Activated B cell treated with CpG ODN at 0.5 μM for 24 hours (primary cell): Measurements from ENCODE around the gene COL16A1. TPM values are rescaled to one million over a fixed set of nuclear protein-coding genes. Genes with fewer than 3 reads are reported as not detected.

Experiments
- ATAC-seq: fragments of 200-7000 bp; cut with Tn5 transposase; one replicate; pipeline ENCODE4 v1.10.0; 2021; ENCODE audit warnings: low read depth, mild to moderate bottlenecking, moderate library complexity
- CTCF ChIA-PET: fragments of 350-600 bp; sonication (Branson Sonifier 250); formaldehyde crosslinking; loops from one replicate; lab custom pipeline; 2021; ENCODE audit warnings: antibody characterized with exemption; lab: Charles Lee
- POLR2A ChIA-PET: fragments of 350-600 bp; sonication (Branson Sonifier 250); formaldehyde crosslinking; loops from one replicate; lab custom pipeline; 2021; ENCODE audit warnings: antibody characterized with exemption; lab: Charles Lee
- DNase-seq: peaks from one replicate; pipeline ENCODE4 v3.0.0; 2022
- H3K27ac Mint-ChIP-seq: one replicate; pipeline ENCODE4 v1.8.0; 2020; ENCODE audit warnings: mixed read lengths
- H3K27me3 Mint-ChIP-seq: one replicate; pipeline ENCODE4 v1.8.0; 2021; ENCODE audit warnings: mixed read lengths
- H3K36me3 Mint-ChIP-seq: one replicate; pipeline ENCODE4 v1.8.0; 2021; ENCODE audit warnings: low read depth, mixed read lengths
- H3K4me1 Mint-ChIP-seq: one replicate; pipeline ENCODE4 v1.8.0; 2021; ENCODE audit warnings: mixed read lengths
- H3K4me3 Mint-ChIP-seq: one replicate; pipeline ENCODE4 v1.8.0; 2020; ENCODE audit warnings: mild to moderate bottlenecking, mixed read lengths
- H3K9me3 Mint-ChIP-seq: one replicate; pipeline ENCODE4 v1.8.0; 2020; ENCODE audit warnings: mixed read lengths
- intact Hi-C: fragments of 100-400 bp; cut with micrococcal nuclease; formaldehyde crosslinking; loops from one replicate; pipeline ENCODE4 v1.15.1; 2024
- total RNA-seq: library from RNA; stranded (reverse); gene quantifications from 2 replicates; pipeline ENCODE4 v1.2.3, GENCODE V29; 2022
- TF ChIP-seq, protein P1 (sequence below): fragments of 200-600 bp; IDR thresholded peaks from one replicate; pipeline ENCODE4 v1.8.0; 2022; ENCODE audit warnings: antibody characterized with exemption, mild to moderate bottlenecking

The COL16A1 gene
- total RNA-seq, 1 donor from 2014 or later = 0.31 TPM

- Mint-ChIP-seq H3K36me3 (no peaks in the 10 kb centered on the region), H3K4me1 (peaks cover 31% of the 10 kb centered on the region), H3K4me3 (no peak overlapping the region), H3K27me3 (peaks cover 26% of the 10 kb centered on the region), H3K27ac (no peak overlapping the region), H3K9me3 (no peaks in the 10 kb centered on the region)
- TF ChIP-seq, protein P1, sequence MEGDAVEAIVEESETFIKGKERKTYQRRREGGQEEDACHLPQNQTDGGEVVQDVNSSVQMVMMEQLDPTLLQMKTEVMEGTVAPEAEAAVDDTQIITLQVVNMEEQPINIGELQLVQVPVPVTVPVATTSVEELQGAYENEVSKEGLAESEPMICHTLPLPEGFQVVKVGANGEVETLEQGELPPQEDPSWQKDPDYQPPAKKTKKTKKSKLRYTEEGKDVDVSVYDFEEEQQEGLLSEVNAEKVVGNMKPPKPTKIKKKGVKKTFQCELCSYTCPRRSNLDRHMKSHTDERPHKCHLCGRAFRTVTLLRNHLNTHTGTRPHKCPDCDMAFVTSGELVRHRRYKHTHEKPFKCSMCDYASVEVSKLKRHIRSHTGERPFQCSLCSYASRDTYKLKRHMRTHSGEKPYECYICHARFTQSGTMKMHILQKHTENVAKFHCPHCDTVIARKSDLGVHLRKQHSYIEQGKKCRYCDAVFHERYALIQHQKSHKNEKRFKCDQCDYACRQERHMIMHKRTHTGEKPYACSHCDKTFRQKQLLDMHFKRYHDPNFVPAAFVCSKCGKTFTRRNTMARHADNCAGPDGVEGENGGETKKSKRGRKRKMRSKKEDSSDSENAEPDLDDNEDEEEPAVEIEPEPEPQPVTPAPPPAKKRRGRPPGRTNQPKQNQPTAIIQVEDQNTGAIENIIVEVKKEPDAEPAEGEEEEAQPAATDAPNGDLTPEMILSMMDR = no peak
- no peak for ATAC-seq
- intact Hi-C loops = no loop called here
- ChIA-PET CTCF (no interaction called here), POLR2A (interaction anchor here (0.8 kb wide), 1 partner anchor 16 kb away, joined by 3 read pairs; no protein-coding TSS in a partner anchor)
- DNase-seq = no peak
Measured at GRCh38 chr1:31701091-31701736, 2.6 kb downstream of the COL16A1 start.

DNA sequence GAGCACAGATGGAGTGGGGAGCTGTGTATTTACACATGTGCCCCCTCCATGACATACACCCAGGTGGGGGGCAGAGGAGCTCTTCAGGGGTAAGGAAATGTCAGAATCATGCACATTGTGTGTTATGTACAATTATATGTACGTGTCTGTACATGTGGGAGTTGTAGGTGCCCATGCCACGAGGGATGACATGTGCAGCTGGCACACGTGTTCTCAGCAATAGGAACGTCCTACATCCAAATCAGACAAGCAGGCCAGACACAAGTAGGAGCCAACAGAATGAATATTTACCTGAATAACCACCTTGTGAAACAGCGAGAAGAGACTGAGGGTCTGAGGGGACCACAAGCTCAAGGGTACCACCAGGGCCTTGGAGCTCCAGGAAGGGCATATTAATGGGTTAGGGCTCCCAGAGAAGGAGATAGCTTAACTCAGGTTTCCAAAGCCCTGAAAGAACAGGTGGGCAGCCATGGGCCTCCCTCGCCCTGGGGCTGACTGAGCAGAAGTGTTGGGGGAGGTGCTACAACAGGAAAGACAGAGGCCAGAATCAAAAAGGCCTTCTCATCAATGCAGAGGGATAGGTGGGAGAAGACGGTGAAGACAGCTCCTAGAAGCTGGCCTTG is 3.2 kb downstream of the COL16A1 start:
- ChIA-PET CTCF (no interaction called here), POLR2A (interaction anchor here (0.8 kb wide), 1 partner anchor 16 kb away, joined by 3 read pairs; no protein-coding TSS in a partner anchor)
- H3K4me3 Mint-ChIP-seq = no peak overlapping the region
- H3K27me3 Mint-ChIP-seq = peaks cover 22% of the 10 kb centered on the region
- H3K4me1 Mint-ChIP-seq = peaks cover 26% of the 10 kb centered on the region
- TF ChIP-seq, protein P1 = no peak
- intact Hi-C loops = no loop called here
- no peaks in the 10 kb centered on the region for H3K9me3 Mint-ChIP-seq
- no peaks in the 10 kb centered on the region for H3K36me3 Mint-ChIP-seq
- H3K27ac Mint-ChIP-seq = no peak overlapping the region
- ATAC-seq (no peak), DNase-seq (no peak)

GRCh38 chr1:31699341-31699891 is 4.4 kb downstream of the COL16A1 start:
- peaks cover 14% of the 10 kb centered on the region for H3K27me3 Mint-ChIP-seq
- H3K9me3 Mint-ChIP-seq = no peaks in the 10 kb centered on the region
- no peak overlapping the region for H3K4me3 Mint-ChIP-seq
- no peaks in the 10 kb centered on the region for H3K36me3 Mint-ChIP-seq
- peaks cover 15% of the 10 kb centered on the region for H3K4me1 Mint-ChIP-seq
- POLR2A ChIA-PET = no interaction called here
- no peak overlapping the region for H3K27ac Mint-ChIP-seq
- TF ChIP-seq, protein P1 = no peak
- intact Hi-C loops = no loop called here
- CTCF ChIA-PET = no interaction called here
- ATAC-seq (peak; percentile 58), DNase-seq (no peak)

GRCh38 chr1:31697369-31697984 is 6.3 kb downstream of the COL16A1 start:
- DNase-seq = no peak
- intact Hi-C loops = no loop called here
- ATAC-seq = no peak
- TF ChIP-seq, protein P1 = no peak
- no peak overlapping the region for H3K4me3 Mint-ChIP-seq
- H3K27ac Mint-ChIP-seq = no peak overlapping the region
- POLR2A ChIA-PET = no interaction called here
- peaks cover 7% of the 10 kb centered on the region for H3K27me3 Mint-ChIP-seq
- peaks cover 11% of the 10 kb centered on the region for H3K4me1 Mint-ChIP-seq
- H3K9me3 Mint-ChIP-seq = no peaks in the 10 kb centered on the region
- H3K36me3 Mint-ChIP-seq = no peaks in the 10 kb centered on the region
- CTCF ChIA-PET = no interaction called here

DNA sequence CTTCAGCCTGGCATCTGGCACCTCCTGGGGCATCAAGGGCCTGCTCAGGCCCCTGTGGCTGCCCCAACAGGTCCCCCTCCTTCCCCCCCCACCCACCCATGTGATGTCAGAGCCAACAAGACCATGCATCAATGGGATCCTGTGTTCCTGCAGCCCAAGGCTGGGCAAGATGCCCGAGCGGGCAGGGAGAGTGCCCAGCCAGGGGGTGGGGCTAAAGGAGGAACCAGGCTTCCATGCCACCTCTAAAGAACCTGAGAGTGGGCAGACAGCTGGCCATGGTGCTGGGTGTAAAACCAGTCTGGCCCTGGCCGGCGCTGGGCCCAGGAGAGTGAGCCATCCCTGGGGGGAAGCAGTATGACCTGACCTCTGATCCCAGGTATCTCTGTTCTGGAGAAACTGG is 7.6 kb downstream of the COL16A1 start:
- no peaks in the 10 kb centered on the region for H3K36me3 Mint-ChIP-seq
- peaks cover 11% of the 10 kb centered on the region for H3K4me1 Mint-ChIP-seq
- H3K4me3 Mint-ChIP-seq = no peak overlapping the region
- TF ChIP-seq, protein P1 = no peak
- ChIA-PET POLR2A (no interaction called here), CTCF (no interaction called here)
- ATAC-seq (no peak), DNase-seq (no peak)
- H3K27ac Mint-ChIP-seq = no peak overlapping the region
- intact Hi-C loops = no loop called here
- peaks cover 2% of the 10 kb centered on the region for H3K27me3 Mint-ChIP-seq
- no peaks in the 10 kb centered on the region for H3K9me3 Mint-ChIP-seq
